WTC11 (cell line): ENCODE measurements around the gene PEAR1. TPM values are rescaled to one million over a fixed set of nuclear protein-coding genes. Genes with fewer than 3 reads are reported as not detected.

ENCODE experiments used
- ATAC-seq: fragments of 200-7000 bp; cut with Tn5 transposase; 2 replicates; pipeline ENCODE4 v1.10.0; 2021; ENCODE audit warnings: mild to moderate bottlenecking, moderate library complexity
- CTCF ChIA-PET: fragments of 300-600 bp; sonication (Branson Sonifier 250); formaldehyde crosslinking; loops from one replicate; lab custom pipeline; 2021; ENCODE audit warnings: antibody characterized with exemption; lab: Charles Lee
- POLR2A ChIA-PET: fragments of 350-600 bp; sonication (Branson Sonifier 250); formaldehyde crosslinking; loops from one replicate; lab custom pipeline; 2021; ENCODE audit warnings: antibody characterized with exemption; lab: Charles Lee
- DNase-seq: peaks from one replicate; pipeline ENCODE4 v3.0.0; 2021; ENCODE audit warnings: low spot score
- H3K27ac Mint-ChIP-seq: 2 replicates; pipeline ENCODE4 v1.8.0; 2021; ENCODE audit warnings: mixed read lengths
- H3K27me3 Mint-ChIP-seq: 2 replicates; pipeline ENCODE4 v1.8.0; 2021; ENCODE audit warnings: low read depth, mild to moderate bottlenecking, moderate library complexity, mixed read lengths
- H3K36me3 Mint-ChIP-seq: 2 replicates; pipeline ENCODE4 v1.8.0; 2021; ENCODE audit warnings: mixed read lengths
- H3K4me1 Mint-ChIP-seq: 2 replicates; pipeline ENCODE4 v1.8.0; 2022; ENCODE audit warnings: mixed read lengths
- H3K4me3 Mint-ChIP-seq: 2 replicates; pipeline ENCODE4 v1.8.0; 2021; ENCODE audit warnings: mild to moderate bottlenecking, moderate library complexity, mixed read lengths
- H3K9me3 Mint-ChIP-seq: 2 replicates; pipeline ENCODE4 v1.8.0; 2021; ENCODE audit warnings: mixed read lengths
- CREM ChIP-seq: sonication (generic); formaldehyde crosslinking; IDR thresholded peaks from 2 replicates; pipeline ENCODE4 v1.8.1; 2022; ENCODE audit warnings: mild to moderate bottlenecking, missing genetic modification reagents, moderate library complexity
- CTCF ChIP-seq: fragments of 200-600 bp; IDR thresholded peaks from 2 replicates; pipeline ENCODE4 v1.8.0; 2022; ENCODE audit warnings: antibody characterized with exemption
- ETV6 ChIP-seq: sonication (generic); formaldehyde crosslinking; IDR thresholded peaks from 2 replicates; pipeline ENCODE4 v1.8.1; 2022; ENCODE audit warnings: mild to moderate bottlenecking, missing genetic modification reagents
- FOXJ3 ChIP-seq: sonication (generic); formaldehyde crosslinking; IDR thresholded peaks from 2 replicates; pipeline ENCODE4 v1.9.0; 2021; ENCODE audit warnings: missing genetic modification reagents, mild to moderate bottlenecking, borderline replicate concordance
- FOXK1 ChIP-seq: sonication (generic); formaldehyde crosslinking; IDR thresholded peaks from 2 replicates; pipeline ENCODE4 v1.8.0; 2022; ENCODE audit warnings: mild to moderate bottlenecking, moderate library complexity, missing genetic modification reagents
- HMGA2 ChIP-seq: fragments of 250-450 bp; sonication (Bioruptor Pico); IDR thresholded peaks from 2 replicates; pipeline ENCODE4 v1.4.0; 2021; ENCODE audit warnings: mild to moderate bottlenecking, moderate library complexity
- MLX ChIP-seq: sonication (generic); formaldehyde crosslinking; IDR thresholded peaks from 2 replicates; pipeline ENCODE4 v1.8.1; 2023; ENCODE audit warnings: mild to moderate bottlenecking, missing genetic modification reagents, moderate library complexity
- MYBL2 ChIP-seq: sonication (generic); formaldehyde crosslinking; IDR thresholded peaks from 2 replicates; pipeline ENCODE4 v1.8.1; 2023; ENCODE audit warnings: mild to moderate bottlenecking, moderate library complexity, missing genetic modification reagents
- NFYB ChIP-seq: sonication (generic); formaldehyde crosslinking; conservative IDR thresholded peaks from 2 replicates; pipeline ENCODE4 v1.8.0; 2022; ENCODE audit warnings: low read depth, missing genetic modification reagents
- NR2C2 ChIP-seq: sonication (generic); formaldehyde crosslinking; IDR thresholded peaks from 2 replicates; pipeline ENCODE4 v1.8.0; 2022; ENCODE audit warnings: mild to moderate bottlenecking, missing genetic modification reagents
- PREB ChIP-seq: sonication (generic); formaldehyde crosslinking; IDR thresholded peaks from 2 replicates; pipeline ENCODE4 v1.8.1; 2022; ENCODE audit warnings: mild to moderate bottlenecking, missing genetic modification reagents, moderate library complexity, borderline replicate concordance
- PRRX2 ChIP-seq: fragments of 250-450 bp; sonication (Bioruptor Pico); IDR thresholded peaks from 2 replicates; pipeline ENCODE4 v1.8.0; 2021; ENCODE audit warnings: mild to moderate bottlenecking
- RELA ChIP-seq: sonication (generic); formaldehyde crosslinking; IDR thresholded peaks from 2 replicates; pipeline ENCODE4 v1.8.1; 2022; ENCODE audit warnings: missing genetic modification reagents, mild to moderate bottlenecking, borderline replicate concordance
- SMAD3 ChIP-seq: sonication (generic); formaldehyde crosslinking; IDR thresholded peaks from 2 replicates; pipeline ENCODE4 v1.8.0; 2022; ENCODE audit warnings: missing genetic modification reagents, mild to moderate bottlenecking, borderline replicate concordance
- ZBTB21 ChIP-seq: sonication (generic); formaldehyde crosslinking; IDR thresholded peaks from 2 replicates; pipeline ENCODE4 v1.8.1; 2023; ENCODE audit warnings: mild to moderate bottlenecking, missing genetic modification reagents, borderline replicate concordance
- ZNF281 ChIP-seq: sonication (generic); formaldehyde crosslinking; IDR thresholded peaks from 2 replicates; pipeline ENCODE4 v1.8.0; 2023; ENCODE audit warnings: mild to moderate bottlenecking, missing genetic modification reagents
- total RNA-seq: library from RNA; stranded (reverse); gene quantifications from 3 replicates; pipeline ENCODE4 v1.2.3, GENCODE V29; 2021
- TF ChIP-seq, protein P1 (sequence below): sonication (generic); formaldehyde crosslinking; IDR thresholded peaks from 2 replicates; pipeline ENCODE4 v1.8.1; 2023; ENCODE audit warnings: mild to moderate bottlenecking, moderate library complexity, missing genetic modification reagents
- TF ChIP-seq, protein P2 (sequence below): sonication (generic); formaldehyde crosslinking; IDR thresholded peaks from 2 replicates; pipeline ENCODE4 v1.8.0; 2022; ENCODE audit warnings: mild to moderate bottlenecking, missing genetic modification reagents
- TF ChIP-seq, protein P3 (sequence below): sonication (generic); formaldehyde crosslinking; IDR thresholded peaks from 2 replicates; pipeline ENCODE4 v1.8.0; 2022; ENCODE audit warnings: mild to moderate bottlenecking, missing genetic modification reagents

PEAR1 gene
- total RNA-seq, 1 experiment from 2014 or later: 1.6 TPM

GRCh38 chr1:156956333-156956732 is 62.8 kb downstream of the PEAR1 start:
- CTCF ChIA-PET: interaction anchor here (0.8 to 1.7 kb wide), 4 partner anchors 14 to 200 kb away, joined by 3 to 6 read pairs (median 3); no protein-coding TSS in a partner anchor

GRCh38 chr1:156957634-156958033 is 64.1 kb downstream of the PEAR1 start:
- Mint-ChIP-seq H3K27me3 (no peaks in the 10 kb centered on the region), H3K9me3 (no peaks in the 10 kb centered on the region), H3K4me3 (no peak overlapping the region), H3K4me1 (no peaks in the 10 kb centered on the region), H3K27ac (no peak overlapping the region), H3K36me3 (peaks cover 67% of the 10 kb centered on the region)
- ChIA-PET POLR2A (no interaction called here), CTCF (no interaction called here)
- TF ChIP-seq MLX (CRISPR knock-in tag) (no peak), SMAD3 (CRISPR knock-in tag) (no peak), ZBTB21 (CRISPR knock-in tag) (no peak)
- no peak for ATAC-seq
- no peak for DNase-seq

More at GRCh38 chr1:156956333-156956732, 62.8 kb downstream of the PEAR1 start:
- Mint-ChIP-seq H3K4me1 (no peaks in the 10 kb centered on the region), H3K9me3 (no peaks in the 10 kb centered on the region)
- no peak for ATAC-seq
- DNase-seq: no peak
- POLR2A ChIA-PET: no interaction called here
- TF ChIP-seq ZNF281 (no peak), ZBTB21 (CRISPR knock-in tag) (no peak), RELA (CRISPR knock-in tag) (no peak), PREB (CRISPR knock-in tag) (no peak)
- TF ChIP-seq, protein P1, sequence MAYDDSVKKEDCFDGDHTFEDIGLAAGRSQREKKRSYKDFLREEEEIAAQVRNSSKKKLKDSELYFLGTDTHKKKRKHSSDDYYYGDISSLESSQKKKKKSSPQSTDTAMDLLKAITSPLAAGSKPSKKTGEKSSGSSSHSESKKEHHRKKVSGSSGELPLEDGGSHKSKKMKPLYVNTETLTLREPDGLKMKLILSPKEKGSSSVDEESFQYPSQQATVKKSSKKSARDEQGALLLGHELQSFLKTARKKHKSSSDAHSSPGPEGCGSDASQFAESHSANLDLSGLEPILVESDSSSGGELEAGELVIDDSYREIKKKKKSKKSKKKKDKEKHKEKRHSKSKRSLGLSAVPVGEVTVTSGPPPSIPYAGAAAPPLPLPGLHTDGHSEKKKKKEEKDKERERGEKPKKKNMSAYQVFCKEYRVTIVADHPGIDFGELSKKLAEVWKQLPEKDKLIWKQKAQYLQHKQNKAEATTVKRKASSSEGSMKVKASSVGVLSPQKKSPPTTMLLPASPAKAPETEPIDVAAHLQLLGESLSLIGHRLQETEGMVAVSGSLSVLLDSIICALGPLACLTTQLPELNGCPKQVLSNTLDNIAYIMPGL (CRISPR knock-in tag): no peak
- TF ChIP-seq, protein P2, sequence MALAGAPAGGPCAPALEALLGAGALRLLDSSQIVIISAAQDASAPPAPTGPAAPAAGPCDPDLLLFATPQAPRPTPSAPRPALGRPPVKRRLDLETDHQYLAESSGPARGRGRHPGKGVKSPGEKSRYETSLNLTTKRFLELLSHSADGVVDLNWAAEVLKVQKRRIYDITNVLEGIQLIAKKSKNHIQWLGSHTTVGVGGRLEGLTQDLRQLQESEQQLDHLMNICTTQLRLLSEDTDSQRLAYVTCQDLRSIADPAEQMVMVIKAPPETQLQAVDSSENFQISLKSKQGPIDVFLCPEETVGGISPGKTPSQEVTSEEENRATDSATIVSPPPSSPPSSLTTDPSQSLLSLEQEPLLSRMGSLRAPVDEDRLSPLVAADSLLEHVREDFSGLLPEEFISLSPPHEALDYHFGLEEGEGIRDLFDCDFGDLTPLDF (CRISPR knock-in tag): no peak
- TF ChIP-seq, all 79 proteins: peak for 0
- Mint-ChIP-seq H3K27ac (no peak overlapping the region), H3K36me3 (peaks cover 61% of the 10 kb centered on the region), H3K4me3 (no peak overlapping the region), H3K27me3 (no peaks in the 10 kb centered on the region)

GRCh38 chr1:156958247-156958714 is 64.8 kb downstream of the PEAR1 start:
- DNase-seq: no peak
- H3K4me1 Mint-ChIP-seq: no peaks in the 10 kb centered on the region
- no peak for ATAC-seq
- no peak overlapping the region for H3K4me3 Mint-ChIP-seq
- ChIA-PET CTCF (interaction anchor here (1.1 to 1.2 kb wide), 2 partner anchors 38 to 116 kb away, joined by 3 to 4 read pairs; no protein-coding TSS in a partner anchor), POLR2A (no interaction called here)
- H3K36me3 Mint-ChIP-seq: peaks cover 67% of the 10 kb centered on the region
- no peaks in the 10 kb centered on the region for H3K27me3 Mint-ChIP-seq
- H3K27ac Mint-ChIP-seq: no peak overlapping the region
- no peaks in the 10 kb centered on the region for H3K9me3 Mint-ChIP-seq
- TF ChIP-seq ETV6 (CRISPR knock-in tag) (no peak), CTCF (no peak), PRRX2 (CRISPR knock-in tag) (no peak), MLX (CRISPR knock-in tag) (no peak), MYBL2 (CRISPR knock-in tag) (no peak), HMGA2 (no peak), NFYB (no peak), FOXK1 (CRISPR knock-in tag) (no peak), FOXJ3 (CRISPR knock-in tag) (no peak), CREM (CRISPR knock-in tag) (no peak), ZBTB21 (CRISPR knock-in tag) (no peak), NR2C2 (CRISPR knock-in tag) (no peak)
- TF ChIP-seq, protein P3, sequence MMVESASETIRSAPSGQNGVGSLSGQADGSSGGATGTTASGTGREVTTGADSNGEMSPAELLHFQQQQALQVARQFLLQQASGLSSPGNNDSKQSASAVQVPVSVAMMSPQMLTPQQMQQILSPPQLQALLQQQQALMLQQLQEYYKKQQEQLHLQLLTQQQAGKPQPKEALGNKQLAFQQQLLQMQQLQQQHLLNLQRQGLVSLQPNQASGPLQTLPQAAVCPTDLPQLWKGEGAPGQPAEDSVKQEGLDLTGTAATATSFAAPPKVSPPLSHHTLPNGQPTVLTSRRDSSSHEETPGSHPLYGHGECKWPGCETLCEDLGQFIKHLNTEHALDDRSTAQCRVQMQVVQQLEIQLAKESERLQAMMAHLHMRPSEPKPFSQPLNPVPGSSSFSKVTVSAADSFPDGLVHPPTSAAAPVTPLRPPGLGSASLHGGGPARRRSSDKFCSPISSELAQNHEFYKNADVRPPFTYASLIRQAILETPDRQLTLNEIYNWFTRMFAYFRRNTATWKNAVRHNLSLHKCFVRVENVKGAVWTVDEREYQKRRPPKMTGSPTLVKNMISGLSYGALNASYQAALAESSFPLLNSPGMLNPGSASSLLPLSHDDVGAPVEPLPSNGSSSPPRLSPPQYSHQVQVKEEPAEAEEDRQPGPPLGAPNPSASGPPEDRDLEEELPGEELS (CRISPR knock-in tag): no peak
